ENCODE data around the gene UCN2.

DNA sequence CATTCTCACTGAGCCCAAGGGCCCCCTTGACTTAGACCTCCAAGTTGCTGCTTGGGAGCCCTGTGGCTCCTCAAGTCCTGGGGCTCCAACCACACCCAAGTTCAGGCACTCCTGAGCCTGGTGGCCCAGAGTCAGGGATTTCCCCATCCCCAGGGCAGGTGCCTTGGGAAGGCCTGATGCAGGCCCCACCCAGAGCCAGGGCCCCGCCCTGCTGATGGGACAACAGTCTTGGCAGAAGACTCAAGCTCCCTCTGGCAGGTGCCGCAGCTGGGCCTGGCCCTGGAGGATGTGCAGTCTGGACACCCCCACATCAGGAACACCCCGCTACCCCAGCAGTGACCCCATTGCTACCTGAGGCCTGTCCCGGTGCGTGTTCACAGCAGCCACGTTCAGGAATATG, 41.9 kb downstream of the UCN2 start:
- TF ChIP-seq, protein P1, sequence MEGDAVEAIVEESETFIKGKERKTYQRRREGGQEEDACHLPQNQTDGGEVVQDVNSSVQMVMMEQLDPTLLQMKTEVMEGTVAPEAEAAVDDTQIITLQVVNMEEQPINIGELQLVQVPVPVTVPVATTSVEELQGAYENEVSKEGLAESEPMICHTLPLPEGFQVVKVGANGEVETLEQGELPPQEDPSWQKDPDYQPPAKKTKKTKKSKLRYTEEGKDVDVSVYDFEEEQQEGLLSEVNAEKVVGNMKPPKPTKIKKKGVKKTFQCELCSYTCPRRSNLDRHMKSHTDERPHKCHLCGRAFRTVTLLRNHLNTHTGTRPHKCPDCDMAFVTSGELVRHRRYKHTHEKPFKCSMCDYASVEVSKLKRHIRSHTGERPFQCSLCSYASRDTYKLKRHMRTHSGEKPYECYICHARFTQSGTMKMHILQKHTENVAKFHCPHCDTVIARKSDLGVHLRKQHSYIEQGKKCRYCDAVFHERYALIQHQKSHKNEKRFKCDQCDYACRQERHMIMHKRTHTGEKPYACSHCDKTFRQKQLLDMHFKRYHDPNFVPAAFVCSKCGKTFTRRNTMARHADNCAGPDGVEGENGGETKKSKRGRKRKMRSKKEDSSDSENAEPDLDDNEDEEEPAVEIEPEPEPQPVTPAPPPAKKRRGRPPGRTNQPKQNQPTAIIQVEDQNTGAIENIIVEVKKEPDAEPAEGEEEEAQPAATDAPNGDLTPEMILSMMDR (IDR thresholded peaks at IDR 0.05) = no peak
- TF ChIP-seq MAZ (IDR thresholded peaks at IDR 0.05; ENCODE audit: borderline replicate concordance, low read depth, low read length) = no peak
- TF ChIP-seq JUNB (IDR thresholded peaks at IDR 0.05) = no peak
- TF ChIP-seq CHD4 (IDR thresholded peaks at IDR 0.05; ENCODE audit: borderline replicate concordance) = no peak
- no peak for TF ChIP-seq RFX5 (IDR thresholded peaks at IDR 0.05)
- no peak for TF ChIP-seq POLR2A (IDR thresholded peaks at IDR 0.05; ENCODE audit: low read length)

Measured in A549 (cell line).